ENCODE measurements around the gene PIK3C3.
A peak's percentile ranks its signal among the peaks of the same experiment; 100 is the strongest.

The PIK3C3 gene

DNA sequence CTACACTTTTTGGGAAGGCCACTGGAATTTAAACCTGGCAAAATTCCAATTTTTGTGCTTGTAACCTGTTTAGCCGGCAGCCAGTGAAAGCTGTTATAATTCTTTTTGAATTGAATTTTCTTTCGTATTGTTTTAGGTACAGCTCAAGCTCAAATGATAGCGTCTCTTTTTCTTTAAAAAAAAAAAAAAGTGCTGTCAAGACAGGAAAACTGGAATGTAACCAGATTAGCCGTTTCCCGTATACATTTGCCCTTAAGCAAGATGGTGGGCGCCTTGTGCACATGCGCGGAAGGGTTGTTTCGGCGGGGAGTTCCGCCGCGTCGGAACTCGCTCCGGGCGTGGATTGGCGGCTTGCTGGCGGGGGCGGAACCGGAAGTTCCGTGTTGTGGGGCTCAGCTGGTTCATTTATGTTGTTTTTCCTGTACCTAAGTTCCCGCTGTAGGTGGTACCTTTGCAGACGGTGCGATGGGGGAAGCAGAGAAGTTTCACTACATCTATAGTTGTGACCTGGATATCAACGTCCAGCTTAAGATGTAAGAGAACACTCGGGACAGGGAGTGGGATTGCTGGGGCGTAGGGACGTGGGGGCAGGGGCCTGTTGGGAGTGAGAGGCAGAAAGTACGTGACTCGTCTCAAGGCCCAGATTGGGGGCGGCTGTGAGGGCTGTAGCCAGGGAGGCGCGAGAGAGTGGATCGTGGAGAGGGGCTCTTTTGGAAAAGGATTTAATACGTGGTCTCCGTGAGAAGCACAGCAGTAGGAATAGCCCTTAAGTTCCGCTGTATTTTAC is at the start of gene PIK3C3:
Gene PIK3C3 (plus strand): TSS at position 408 of the 787 bp plus-strand sequence. CDS start 58 bp downstream, at position 466.
- H4K20me1 ChIP-seq (ENCODE audit: low read depth, low read length): no peaks in the 10 kb centered on the region

DNA sequence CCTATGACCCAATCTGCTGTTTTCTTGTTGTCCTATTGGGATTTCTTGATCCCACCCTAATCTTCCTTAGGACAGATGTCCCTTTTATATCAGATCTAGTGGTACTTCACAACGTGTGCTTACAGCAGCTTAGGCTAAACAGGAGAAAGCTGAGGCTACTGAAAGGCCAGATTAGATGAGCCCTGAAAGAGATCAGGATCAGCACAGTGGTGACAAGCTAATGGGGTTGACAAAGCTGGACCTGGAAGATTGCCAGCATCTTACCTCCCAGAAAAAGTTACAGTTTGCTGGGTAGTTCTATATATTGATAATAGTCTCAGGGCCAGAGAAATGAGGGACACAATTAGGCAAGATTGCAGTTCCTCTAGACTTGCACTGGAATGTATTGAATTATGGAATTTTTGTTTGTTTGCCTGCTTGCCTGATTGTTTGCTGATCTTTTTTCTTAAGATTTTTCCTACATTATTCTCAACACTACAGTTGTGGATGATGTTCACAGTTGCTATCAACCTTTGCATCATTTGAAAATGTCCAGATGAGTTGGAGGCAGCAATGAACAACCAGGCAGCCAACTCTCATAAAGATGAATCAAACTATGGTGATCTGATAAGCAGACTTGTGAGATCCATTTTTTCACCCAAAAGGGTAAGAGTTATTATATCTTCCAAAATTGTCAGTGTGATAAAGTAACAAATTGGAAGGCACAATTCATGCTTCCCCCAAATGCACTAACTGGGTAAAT is 49.1 kb upstream of the PIK3C3 start:
- Histone ChIP-seq H3K4me3 (ENCODE audit: insufficient read depth, low read length, poor library complexity, severe bottlenecking) (no peak overlapping the region), H3K79me2 (ENCODE audit: insufficient read depth, low read length) (no peaks in the 10 kb centered on the region), H4K20me1 (ENCODE audit: low read depth, low read length) (no peaks in the 10 kb centered on the region), H3K36me3 (ENCODE audit: low read length) (no peaks in the 10 kb centered on the region), H3K27ac (ENCODE audit: low read depth, low read length) (no peak overlapping the region), H3K9me3 (ENCODE audit: insufficient read depth, low read length) (no peaks in the 10 kb centered on the region), H2AFZ (ENCODE audit: low read depth, low read length, severe bottlenecking) (no peak overlapping the region), H3F3A (ENCODE audit: insufficient read depth) (no peaks in the 10 kb centered on the region), H3K9me2 (replicated peaks; ENCODE audit: insufficient read depth, low read length) (no peaks in the 10 kb centered on the region), H3K4me2 (ENCODE audit: low read depth, low read length, poor library complexity, severe bottlenecking) (no peak overlapping the region), H3K27me3 (ENCODE audit: low read length) (no peaks in the 10 kb centered on the region), H3K9ac (ENCODE audit: low read length) (no peak overlapping the region)
- TF ChIP-seq EZH2phosphoT487 (conservative IDR thresholded peaks at IDR 0.05; ENCODE audit: low read length): no peak
- TF ChIP-seq, protein P1, sequence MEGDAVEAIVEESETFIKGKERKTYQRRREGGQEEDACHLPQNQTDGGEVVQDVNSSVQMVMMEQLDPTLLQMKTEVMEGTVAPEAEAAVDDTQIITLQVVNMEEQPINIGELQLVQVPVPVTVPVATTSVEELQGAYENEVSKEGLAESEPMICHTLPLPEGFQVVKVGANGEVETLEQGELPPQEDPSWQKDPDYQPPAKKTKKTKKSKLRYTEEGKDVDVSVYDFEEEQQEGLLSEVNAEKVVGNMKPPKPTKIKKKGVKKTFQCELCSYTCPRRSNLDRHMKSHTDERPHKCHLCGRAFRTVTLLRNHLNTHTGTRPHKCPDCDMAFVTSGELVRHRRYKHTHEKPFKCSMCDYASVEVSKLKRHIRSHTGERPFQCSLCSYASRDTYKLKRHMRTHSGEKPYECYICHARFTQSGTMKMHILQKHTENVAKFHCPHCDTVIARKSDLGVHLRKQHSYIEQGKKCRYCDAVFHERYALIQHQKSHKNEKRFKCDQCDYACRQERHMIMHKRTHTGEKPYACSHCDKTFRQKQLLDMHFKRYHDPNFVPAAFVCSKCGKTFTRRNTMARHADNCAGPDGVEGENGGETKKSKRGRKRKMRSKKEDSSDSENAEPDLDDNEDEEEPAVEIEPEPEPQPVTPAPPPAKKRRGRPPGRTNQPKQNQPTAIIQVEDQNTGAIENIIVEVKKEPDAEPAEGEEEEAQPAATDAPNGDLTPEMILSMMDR (IDR thresholded peaks at IDR 0.05; ENCODE audit: insufficient read depth, low read length, poor library complexity, severe bottlenecking): no peak

More for the DNA sequence above, at the start of gene PIK3C3:
- H3K4me3 ChIP-seq (ENCODE audit: insufficient read depth, low read length, poor library complexity, severe bottlenecking): peak within 1 kb of the TSS; percentile 93
- peak within 1 kb of the TSS; percentile 73 for H3K9ac ChIP-seq (ENCODE audit: low read length)
- peak within 1 kb of the TSS; percentile 76 for H3K4me2 ChIP-seq (ENCODE audit: low read depth, low read length, poor library complexity, severe bottlenecking)
- peaks cover 18% of the 10 kb centered on the region; the same call in 1 of the 2 replicates for H3K36me3 ChIP-seq (ENCODE audit: low read length)
- H2AFZ ChIP-seq (ENCODE audit: low read depth, low read length, severe bottlenecking): peak within 1 kb of the TSS; percentile 100
- no peaks in the 10 kb centered on the region for H3K9me2 ChIP-seq (replicated peaks; ENCODE audit: insufficient read depth, low read length)
- no peak within 1 kb of the TSS; the same call in 1 of the 2 replicates for H3K27ac ChIP-seq (ENCODE audit: low read depth, low read length)
- no peaks in the 10 kb centered on the region for H3K27me3 ChIP-seq (ENCODE audit: low read length)
- no peaks in the 10 kb centered on the region for H3F3A ChIP-seq (ENCODE audit: insufficient read depth)
- TF ChIP-seq EZH2phosphoT487 (conservative IDR thresholded peaks at IDR 0.05; ENCODE audit: low read length): no peak
- TF ChIP-seq, protein P1 (IDR thresholded peaks at IDR 0.05; ENCODE audit: insufficient read depth, low read length, poor library complexity, severe bottlenecking): no peak
- H3K79me2 ChIP-seq (ENCODE audit: insufficient read depth, low read length): peaks cover 41% of the 10 kb centered on the region
- H3K9me3 ChIP-seq (ENCODE audit: insufficient read depth, low read length): no peaks in the 10 kb centered on the region

DNA sequence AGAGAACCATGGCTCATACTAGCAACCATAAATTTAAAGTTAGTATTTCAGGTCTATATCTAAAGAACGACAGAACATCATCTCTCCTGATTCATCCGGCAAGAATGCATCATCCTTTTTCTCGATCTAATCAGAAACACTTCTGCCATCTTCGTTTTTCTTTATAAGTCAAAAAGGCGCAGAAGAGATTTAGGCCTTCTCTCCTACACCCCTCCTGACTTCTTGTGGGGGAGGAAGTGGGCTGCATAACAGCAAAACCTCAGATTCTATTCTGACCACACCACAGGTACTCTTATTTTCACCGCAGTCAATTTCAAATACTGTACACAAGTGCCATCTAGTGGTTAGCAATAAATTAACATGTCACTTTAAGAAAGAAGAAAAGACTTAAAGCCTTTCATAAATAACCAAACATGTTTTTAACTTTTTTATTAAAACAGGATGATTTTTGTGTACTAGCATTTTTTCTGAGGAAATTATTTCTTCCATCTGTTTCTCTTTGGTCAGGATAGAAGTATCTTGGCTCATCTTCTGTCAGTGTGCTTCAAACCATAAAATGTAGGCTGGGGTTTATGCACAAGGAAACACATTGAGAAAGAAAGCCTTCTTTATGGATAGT is 48.4 kb upstream of the PIK3C3 start:
- Histone ChIP-seq H3K4me2 (ENCODE audit: low read depth, low read length, poor library complexity, severe bottlenecking) (no peak overlapping the region), H3K4me3 (ENCODE audit: insufficient read depth, low read length, poor library complexity, severe bottlenecking) (no peak overlapping the region), H3K9me3 (ENCODE audit: insufficient read depth, low read length) (no peaks in the 10 kb centered on the region), H3F3A (ENCODE audit: insufficient read depth) (no peaks in the 10 kb centered on the region), H4K20me1 (ENCODE audit: low read depth, low read length) (no peaks in the 10 kb centered on the region), H3K79me2 (ENCODE audit: insufficient read depth, low read length) (no peaks in the 10 kb centered on the region), H3K27ac (ENCODE audit: low read depth, low read length) (no peak overlapping the region), H3K9me2 (replicated peaks; ENCODE audit: insufficient read depth, low read length) (no peaks in the 10 kb centered on the region), H2AFZ (ENCODE audit: low read depth, low read length, severe bottlenecking) (no peak overlapping the region), H3K9ac (ENCODE audit: low read length) (no peak overlapping the region), H3K36me3 (ENCODE audit: low read length) (no peaks in the 10 kb centered on the region), H3K27me3 (ENCODE audit: low read length) (no peaks in the 10 kb centered on the region)
- TF ChIP-seq EZH2phosphoT487 (conservative IDR thresholded peaks at IDR 0.05; ENCODE audit: low read length): 0 out of 2 replicates have a peak, but pooled peaks have one; percentile 88
- TF ChIP-seq, protein P1 (IDR thresholded peaks at IDR 0.05; ENCODE audit: insufficient read depth, low read length, poor library complexity, severe bottlenecking): peak; percentile 71
